HEK293T (cell line): ENCODE measurements around the gene KIFC1.

Experiments used
- BHLHE40 ChIP-seq: fragments of 450-650 bp; IDR thresholded peaks from 2 replicates; pipeline ENCODE4 v1.6.1; 2016; ENCODE audit warnings: mild to moderate bottlenecking, moderate library complexity, borderline replicate concordance
- ELF4 ChIP-seq: fragments of 450-650 bp; IDR thresholded peaks from 2 replicates; pipeline ENCODE4 v1.6.1; 2017; ENCODE audit warnings: antibody characterized with exemption
- FOXA1 ChIP-seq: fragments of 450-650 bp; IDR thresholded peaks from 2 replicates; pipeline ENCODE4 v1.6.1; 2016; ENCODE audit warnings: mild to moderate bottlenecking
- FOXK2 ChIP-seq: fragments of 450-650 bp; IDR thresholded peaks from 2 replicates; pipeline ENCODE4 v1.6.1; 2016; ENCODE audit warnings: mild to moderate bottlenecking
- FOXM1 ChIP-seq: fragments of 450-650 bp; IDR thresholded peaks from 2 replicates; pipeline ENCODE4 v1.6.1; 2017; ENCODE audit warnings: mild to moderate bottlenecking, borderline replicate concordance
- HDGF ChIP-seq: fragments of 450-650 bp; IDR thresholded peaks from 2 replicates; pipeline ENCODE4 v1.6.1; 2017; ENCODE audit warnings: antibody characterized with exemption, borderline replicate concordance
- LEF1 ChIP-seq: fragments of 450-650 bp; IDR thresholded peaks from 2 replicates; pipeline ENCODE4 v1.6.1; 2017; ENCODE audit warnings: mild to moderate bottlenecking, borderline replicate concordance
- SP1 ChIP-seq: fragments of 450-650 bp; IDR thresholded peaks from 2 replicates; pipeline ENCODE4 v1.6.1; 2017
- SUZ12 ChIP-seq: fragments of 450-650 bp; IDR thresholded peaks from 2 replicates; pipeline ENCODE4 v1.6.1; 2016; ENCODE audit warnings: mild to moderate bottlenecking
- TARDBP ChIP-seq: fragments of 450-650 bp; IDR thresholded peaks from 2 replicates; pipeline ENCODE4 v1.6.1; 2016
- ZNF384 ChIP-seq: fragments of 450-650 bp; IDR thresholded peaks from 2 replicates; pipeline ENCODE4 v1.6.1; 2016
- TF ChIP-seq, protein P1 (sequence below): fragments of 450-650 bp; IDR thresholded peaks from 2 replicates; pipeline ENCODE4 v1.6.1; 2016

DNA sequence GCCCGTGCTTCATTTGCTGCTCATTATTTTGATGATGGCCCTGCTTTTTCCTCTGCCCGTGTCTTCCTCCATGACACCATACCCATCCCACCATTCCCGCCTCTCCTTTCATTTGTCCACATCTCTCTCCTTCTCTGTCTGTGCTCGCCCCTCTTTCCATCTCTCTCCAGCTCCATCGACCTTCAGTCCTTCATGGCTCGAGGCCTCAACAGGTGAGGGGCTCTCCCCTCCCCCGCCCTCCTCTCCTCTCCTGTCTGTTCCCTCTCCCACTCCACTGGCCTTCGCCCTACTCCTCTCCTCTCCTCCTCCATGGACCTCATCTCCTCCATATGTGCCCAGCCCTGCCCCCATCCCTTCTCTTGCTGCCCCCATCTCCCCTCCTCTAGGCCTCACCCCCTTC is 50.7 kb downstream of the KIFC1 start:
- TF ChIP-seq FOXA1 (no peak), FOXK2 (no peak), HDGF (no peak), BHLHE40 (no peak), ELF4 (no peak), LEF1 (no peak), FOXM1 (no peak), ZNF384 (no peak), SUZ12 (no peak), TARDBP (no peak), SP1 (no peak)
- TF ChIP-seq, protein P1, sequence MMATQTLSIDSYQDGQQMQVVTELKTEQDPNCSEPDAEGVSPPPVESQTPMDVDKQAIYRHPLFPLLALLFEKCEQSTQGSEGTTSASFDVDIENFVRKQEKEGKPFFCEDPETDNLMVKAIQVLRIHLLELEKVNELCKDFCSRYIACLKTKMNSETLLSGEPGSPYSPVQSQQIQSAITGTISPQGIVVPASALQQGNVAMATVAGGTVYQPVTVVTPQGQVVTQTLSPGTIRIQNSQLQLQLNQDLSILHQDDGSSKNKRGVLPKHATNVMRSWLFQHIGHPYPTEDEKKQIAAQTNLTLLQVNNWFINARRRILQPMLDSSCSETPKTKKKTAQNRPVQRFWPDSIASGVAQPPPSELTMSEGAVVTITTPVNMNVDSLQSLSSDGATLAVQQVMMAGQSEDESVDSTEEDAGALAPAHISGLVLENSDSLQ = no peak
